ENCODE measurements around the gene HIPK3. TPM values are rescaled to one million over a fixed set of nuclear protein-coding genes. Genes with fewer than 3 reads are reported as not detected.
A peak's percentile ranks its signal among the peaks of the same experiment; 100 is the strongest.

HIPK3 gene
- total RNA-seq (2022) (51.4 and 53.7 TPM in 2 replicates), Bru-seq, nascent RNA (percentile 89 among the genes with signal in this experiment), BruChase-seq, experiment 1, labeled RNA remaining after a 6-hour chase (percentile 92 among the genes with signal in this experiment), BruChase-seq, experiment 2, labeled RNA remaining after a 2-hour chase (percentile 88 among the genes with signal in this experiment)
- long read RNA-seq, full-length matches to known transcripts = 33 of 53 reads
- long read RNA-seq, partial matches to known transcripts = 11 of 53 reads
- long read RNA-seq, other reads (novel, unspliced or antisense) = 9 of 53 reads

GRCh38 chr11:33257160-33257896 lies at the start of gene HIPK3:
Gene HIPK3 (plus strand): TSS chr11:33257381.
- intact Hi-C loops (cut with micrococcal nuclease) = loop anchor here (5.0 kb wide), 1 partner anchor 435 kb away; no protein-coding TSS in a partner anchor
- H3K27ac Mint-ChIP-seq (ENCODE audit: low read depth, unreplicated experiment) = peak within 1 kb of the TSS; percentile 95
- POLR2A ChIA-PET = interaction anchor here (0.5 to 9.6 kb wide), 9 partner anchors 10 to 478 kb away, joined by 3 to 123 read pairs (median 3); partner anchors contain the start of gene CSTF3

GRCh38 chr11:33207408-33207985 lies 49.7 kb upstream of the HIPK3 start:
- peak; percentile 15 for DNase-seq (ENCODE audit: unreplicated experiment)
- Mint-ChIP-seq H3K36me3 (ENCODE audit: insufficient read depth, unreplicated experiment) (no peaks in the 10 kb centered on the region), H3K4me3 (ENCODE audit: unreplicated experiment) (no peak overlapping the region), H3K27ac (ENCODE audit: low read depth, unreplicated experiment) (no peak overlapping the region), H3K4me1 (ENCODE audit: insufficient read depth, unreplicated experiment) (peaks cover 5% of the 10 kb centered on the region), H3K9me3 (ENCODE audit: unreplicated experiment) (no peaks in the 10 kb centered on the region), H3K27me3 (ENCODE audit: insufficient read depth, unreplicated experiment) (no peaks in the 10 kb centered on the region)
- intact Hi-C loops (cut with micrococcal nuclease) = no loop called here
- ChIA-PET CTCF (interaction anchor here (0.6 kb wide), 1 partner anchor 75 kb away, joined by 4 read pairs; no protein-coding TSS in a partner anchor), POLR2A (no interaction called here)
- no peak for TF ChIP-seq CTCF (IDR thresholded peaks at IDR 0.05; ENCODE audit: unreplicated experiment)
- BruUV-seq (replicated peaks) = no TSS peak

More at GRCh38 chr11:33257160-33257896, at the start of gene HIPK3:
- Mint-ChIP-seq H3K4me1 (ENCODE audit: insufficient read depth, unreplicated experiment) (peaks cover 28% of the 10 kb centered on the region), H3K9me3 (ENCODE audit: unreplicated experiment) (no peaks in the 10 kb centered on the region), H3K36me3 (ENCODE audit: insufficient read depth, unreplicated experiment) (peaks cover 6% of the 10 kb centered on the region), H3K4me3 (ENCODE audit: unreplicated experiment) (peak within 1 kb of the TSS; percentile 90), H3K27me3 (ENCODE audit: insufficient read depth, unreplicated experiment) (no peaks in the 10 kb centered on the region)
- DNase-seq (ENCODE audit: unreplicated experiment) = peak; percentile 69
- CTCF ChIA-PET = interaction anchor here (0.5 to 1.6 kb wide), 3 partner anchors 53 to 96 kb away, joined by 3 to 7 read pairs (median 3); partner anchors contain the start of gene CSTF3
- peak; percentile 26 for TF ChIP-seq CTCF (IDR thresholded peaks at IDR 0.05; ENCODE audit: unreplicated experiment)
- no TSS peak for BruUV-seq (replicated peaks)

GRCh38 chr11:33208150-33208549 lies 49.0 kb upstream of the HIPK3 start:
- no peak for DNase-seq (ENCODE audit: unreplicated experiment)
- ChIA-PET CTCF (no interaction called here), POLR2A (no interaction called here)
- no peaks in the 10 kb centered on the region for H3K36me3 Mint-ChIP-seq (ENCODE audit: insufficient read depth, unreplicated experiment)
- H3K27ac Mint-ChIP-seq (ENCODE audit: low read depth, unreplicated experiment) = no peak overlapping the region
- H3K4me3 Mint-ChIP-seq (ENCODE audit: unreplicated experiment) = no peak overlapping the region
- no peaks in the 10 kb centered on the region for H3K27me3 Mint-ChIP-seq (ENCODE audit: insufficient read depth, unreplicated experiment)
- TF ChIP-seq CTCF (IDR thresholded peaks at IDR 0.05; ENCODE audit: unreplicated experiment) = no peak
- BruUV-seq (replicated peaks) = no TSS peak
- intact Hi-C loops (cut with micrococcal nuclease) = no loop called here
- H3K4me1 Mint-ChIP-seq (ENCODE audit: insufficient read depth, unreplicated experiment) = peaks cover 5% of the 10 kb centered on the region
- H3K9me3 Mint-ChIP-seq (ENCODE audit: unreplicated experiment) = no peaks in the 10 kb centered on the region

GRCh38 chr11:33211153-33211552 lies 46.0 kb upstream of the HIPK3 start:
- H3K27me3 Mint-ChIP-seq (ENCODE audit: insufficient read depth, unreplicated experiment) = no peaks in the 10 kb centered on the region
- ChIA-PET CTCF (interaction anchor here (1.4 kb wide), 1 partner anchor 45 kb away, joined by 3 read pairs; no protein-coding TSS in a partner anchor), POLR2A (no interaction called here)
- intact Hi-C loops (cut with micrococcal nuclease) = no loop called here
- DNase-seq (ENCODE audit: unreplicated experiment) = no peak
- no peak for TF ChIP-seq CTCF (IDR thresholded peaks at IDR 0.05; ENCODE audit: unreplicated experiment)
- H3K4me1 Mint-ChIP-seq (ENCODE audit: insufficient read depth, unreplicated experiment) = peaks cover 5% of the 10 kb centered on the region
- no peaks in the 10 kb centered on the region for H3K9me3 Mint-ChIP-seq (ENCODE audit: unreplicated experiment)
- no peak overlapping the region for H3K4me3 Mint-ChIP-seq (ENCODE audit: unreplicated experiment)
- no TSS peak for BruUV-seq (replicated peaks)
- no peak overlapping the region for H3K27ac Mint-ChIP-seq (ENCODE audit: low read depth, unreplicated experiment)
- no peaks in the 10 kb centered on the region for H3K36me3 Mint-ChIP-seq (ENCODE audit: insufficient read depth, unreplicated experiment)
